ENCODE data around the gene DKK3. TPM values are rescaled to one million over a fixed set of nuclear protein-coding genes. Genes with fewer than 3 reads are reported as not detected.

The DKK3 gene
- polyA plus RNA-seq, 1 donor = 56.0 TPM

- no peak for DNase-seq
These were observed 3.0 kb downstream of the DKK3 start for GRCh38 chr11:12005476-12005875.

GRCh38 chr11:12005061-12005460 lies 3.4 kb downstream of the DKK3 start:
- no peak for DNase-seq

- no peak for DNase-seq
These were observed 4.6 kb downstream of the DKK3 start for GRCh38 chr11:12003815-12004214.

GRCh38 chr11:12003336-12003735 lies 5.1 kb downstream of the DKK3 start:
- DNase-seq = no peak

GRCh38 chr11:12001186-12001585 lies 7.2 kb downstream of the DKK3 start:
- no peak for DNase-seq

- DNase-seq = no peak
These were observed 10.2 kb downstream of the DKK3 start for GRCh38 chr11:11998091-11998781.

GRCh38 chr11:11997049-11997322 lies 11.4 kb downstream of the DKK3 start:
- DNase-seq = no peak

GRCh38 chr11:11996321-11997048 lies 11.9 kb downstream of the DKK3 start:
- no peak for DNase-seq

- no peak for DNase-seq
These were observed 12.8 kb downstream of the DKK3 start for GRCh38 chr11:11995601-11996000.

- no peak for DNase-seq
These were observed 14.6 kb downstream of the DKK3 start for GRCh38 chr11:11993839-11994238.

- no peak for DNase-seq
These were observed 15.9 kb downstream of the DKK3 start for GRCh38 chr11:11992257-11993212.

- DNase-seq = no peak
These were observed 18.4 kb downstream of the DKK3 start for GRCh38 chr11:11989774-11990744.

- no peak for DNase-seq
These were observed 19.7 kb downstream of the DKK3 start for GRCh38 chr11:11988681-11989261.

GRCh38 chr11:11988099-11988651 lies 20.3 kb downstream of the DKK3 start:
- DNase-seq = no peak

GRCh38 chr11:11987503-11988022 lies 20.9 kb downstream of the DKK3 start:
- DNase-seq = no peak

- DNase-seq = no peak
These were observed 22.2 kb downstream of the DKK3 start for GRCh38 chr11:11985954-11986949.

GRCh38 chr11:11985016-11985715 lies 23.3 kb downstream of the DKK3 start:
- no peak for DNase-seq

- no peak for DNase-seq
These were observed 23.9 kb downstream of the DKK3 start for GRCh38 chr11:11984563-11984962.

- no peak for DNase-seq
These were observed 25.0 kb downstream of the DKK3 start for GRCh38 chr11:11983427-11983826.

Measured in left kidney (tissue), 2 donors.